ENCODE measurements around the gene DPH7. TPM values are rescaled to one million over a fixed set of nuclear protein-coding genes. Genes with fewer than 3 reads are reported as not detected.

Gene DPH7
- total and polyA plus RNA-seq, 7 donors = 6.5 to 43.6 (median 28.9) TPM

DNA sequence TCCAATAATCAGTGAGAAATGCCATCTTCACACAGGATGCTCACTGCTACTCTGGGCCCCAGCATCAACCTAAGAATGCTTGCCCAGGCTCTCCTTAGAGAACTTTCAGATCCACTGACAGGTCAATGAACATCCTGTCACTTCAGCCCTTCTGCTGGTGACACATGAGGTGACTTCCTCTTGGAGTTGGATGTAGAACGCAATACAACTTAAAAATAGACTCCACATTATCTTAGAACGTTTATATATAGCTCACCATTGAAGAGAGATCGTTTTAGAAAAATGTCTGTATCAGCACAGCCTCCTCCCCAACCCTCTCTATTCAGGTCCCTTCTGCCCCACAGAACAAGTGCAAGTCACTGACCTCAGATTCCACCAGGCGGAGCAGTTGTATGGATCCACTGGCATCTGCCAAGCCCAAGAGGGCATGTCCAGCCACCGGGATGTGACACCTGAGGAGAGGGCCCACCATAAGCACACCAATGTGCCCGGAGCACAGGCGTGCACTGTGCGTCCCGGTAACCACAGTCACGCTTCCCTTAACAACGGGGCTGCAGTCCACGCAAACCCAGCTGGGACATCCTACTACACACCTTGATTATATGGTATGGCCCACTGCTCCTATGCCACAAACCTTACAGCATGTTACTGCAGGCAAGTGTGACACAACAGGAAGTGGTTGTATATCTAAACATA is 2.9 kb downstream of the DPH7 start:
- no peak for DNase-seq
- H3K4me3 ChIP-seq = no peak overlapping the region
- H3K36me3 ChIP-seq = peaks cover 5 to 54% (median 19%) of the 10 kb centered on the region in 4 donors
- H3K4me1 ChIP-seq = peaks cover 0 to 50% (median 35%) of the 10 kb centered on the region in 4 donors
- H3K9me3 ChIP-seq = no peaks in the 10 kb centered on the region
- intact Hi-C loops (cut with DNase I) = loop anchor here (5.0 kb wide), 1 partner anchor 41 kb away; the partner anchor contains the start of gene EHMT1
- WGBS, 2 donors = 81 to 88% methylated on average over 12 of the region's 12 CpGs
- TF ChIP-seq POLR2A (IDR thresholded peaks at IDR 0.05) (no peak), EP300 (IDR thresholded peaks at IDR 0.05) (no peak), POLR2AphosphoS5 (IDR thresholded peaks at IDR 0.05) (no peak)
- TF ChIP-seq, protein P1, sequence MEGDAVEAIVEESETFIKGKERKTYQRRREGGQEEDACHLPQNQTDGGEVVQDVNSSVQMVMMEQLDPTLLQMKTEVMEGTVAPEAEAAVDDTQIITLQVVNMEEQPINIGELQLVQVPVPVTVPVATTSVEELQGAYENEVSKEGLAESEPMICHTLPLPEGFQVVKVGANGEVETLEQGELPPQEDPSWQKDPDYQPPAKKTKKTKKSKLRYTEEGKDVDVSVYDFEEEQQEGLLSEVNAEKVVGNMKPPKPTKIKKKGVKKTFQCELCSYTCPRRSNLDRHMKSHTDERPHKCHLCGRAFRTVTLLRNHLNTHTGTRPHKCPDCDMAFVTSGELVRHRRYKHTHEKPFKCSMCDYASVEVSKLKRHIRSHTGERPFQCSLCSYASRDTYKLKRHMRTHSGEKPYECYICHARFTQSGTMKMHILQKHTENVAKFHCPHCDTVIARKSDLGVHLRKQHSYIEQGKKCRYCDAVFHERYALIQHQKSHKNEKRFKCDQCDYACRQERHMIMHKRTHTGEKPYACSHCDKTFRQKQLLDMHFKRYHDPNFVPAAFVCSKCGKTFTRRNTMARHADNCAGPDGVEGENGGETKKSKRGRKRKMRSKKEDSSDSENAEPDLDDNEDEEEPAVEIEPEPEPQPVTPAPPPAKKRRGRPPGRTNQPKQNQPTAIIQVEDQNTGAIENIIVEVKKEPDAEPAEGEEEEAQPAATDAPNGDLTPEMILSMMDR (IDR thresholded peaks at IDR 0.05) = no peak
- no peaks in the 10 kb centered on the region for H3K27me3 ChIP-seq
- no peak overlapping the region for H3K27ac ChIP-seq

DNA sequence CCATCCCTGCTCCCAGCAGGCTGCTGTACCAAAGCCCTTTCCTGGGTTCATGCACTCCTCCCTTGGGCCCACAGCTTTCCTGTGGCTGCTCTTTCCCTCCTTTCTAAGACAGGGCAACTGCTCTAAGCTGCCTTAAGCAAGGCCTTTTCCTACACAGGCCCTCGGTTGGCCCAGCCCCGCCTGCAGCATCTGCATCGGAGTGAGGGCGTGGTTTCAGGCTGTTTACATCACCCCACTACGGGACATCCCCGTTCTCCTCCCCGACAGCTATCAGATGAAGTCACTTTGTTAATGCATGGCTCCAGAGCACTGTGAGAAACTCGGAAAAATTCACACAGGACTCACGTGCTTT is 3.4 kb downstream of the DPH7 start:
- H3K9me3 ChIP-seq = no peaks in the 10 kb centered on the region
- intact Hi-C loops (cut with DNase I) = loop anchor here (5.0 kb wide), 1 partner anchor 42 kb away; the partner anchor contains the start of gene EHMT1
- peaks cover 0 to 47% (median 34%) of the 10 kb centered on the region in 4 donors for H3K4me1 ChIP-seq
- TF ChIP-seq EP300 (IDR thresholded peaks at IDR 0.05) = no peak
- TF ChIP-seq, protein P1 (IDR thresholded peaks at IDR 0.05) = no peak
- TF ChIP-seq POLR2A (IDR thresholded peaks at IDR 0.05) = no peak
- no peak for TF ChIP-seq POLR2AphosphoS5 (IDR thresholded peaks at IDR 0.05)
- no peak overlapping the region for H3K4me3 ChIP-seq
- 47 to 71% methylated on average over 9 of the region's 9 CpGs for WGBS, 2 donors
- H3K27me3 ChIP-seq = no peaks in the 10 kb centered on the region
- peaks cover 5 to 59% (median 19%) of the 10 kb centered on the region in 4 donors for H3K36me3 ChIP-seq
- H3K27ac ChIP-seq = no peak overlapping the region
- no peak for DNase-seq

DNA sequence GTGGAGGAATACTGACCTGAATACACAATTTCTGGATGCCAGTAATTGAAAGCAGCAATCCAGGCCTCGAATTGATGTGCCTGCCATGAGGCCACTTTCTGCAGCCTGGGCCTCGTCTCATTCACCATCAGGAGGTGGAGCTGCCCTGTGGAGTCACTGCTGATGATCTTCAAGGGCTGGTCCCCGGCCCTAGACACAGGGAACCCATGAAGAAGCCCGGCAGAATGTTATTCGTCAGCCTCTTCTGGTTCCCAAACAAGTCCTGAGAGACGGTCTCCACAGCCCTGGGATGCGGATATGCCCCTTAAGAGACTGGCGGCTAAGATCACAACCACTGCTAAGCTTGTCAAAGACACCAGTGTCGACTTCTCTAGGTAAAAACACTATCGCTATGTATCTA is 4.5 kb downstream of the DPH7 start:
- Histone ChIP-seq H3K27me3 (no peaks in the 10 kb centered on the region), H3K27ac (no peak overlapping the region), H3K9me3 (no peaks in the 10 kb centered on the region), H3K36me3 (peaks cover 5 to 61% (median 19%) of the 10 kb centered on the region in 4 donors), H3K4me1 (peaks cover 0 to 37% (median 29%) of the 10 kb centered on the region in 4 donors), H3K4me3 (no peak overlapping the region)
- intact Hi-C loops (cut with DNase I) = no loop called here
- TF ChIP-seq, protein P1 (IDR thresholded peaks at IDR 0.05) = no peak
- TF ChIP-seq EP300 (IDR thresholded peaks at IDR 0.05) (no peak), POLR2A (IDR thresholded peaks at IDR 0.05) (no peak), POLR2AphosphoS5 (IDR thresholded peaks at IDR 0.05) (no peak)
- DNase-seq = no peak
- 89 to 93% methylated on average over 10 of the region's 10 CpGs for WGBS, 2 donors

DNA sequence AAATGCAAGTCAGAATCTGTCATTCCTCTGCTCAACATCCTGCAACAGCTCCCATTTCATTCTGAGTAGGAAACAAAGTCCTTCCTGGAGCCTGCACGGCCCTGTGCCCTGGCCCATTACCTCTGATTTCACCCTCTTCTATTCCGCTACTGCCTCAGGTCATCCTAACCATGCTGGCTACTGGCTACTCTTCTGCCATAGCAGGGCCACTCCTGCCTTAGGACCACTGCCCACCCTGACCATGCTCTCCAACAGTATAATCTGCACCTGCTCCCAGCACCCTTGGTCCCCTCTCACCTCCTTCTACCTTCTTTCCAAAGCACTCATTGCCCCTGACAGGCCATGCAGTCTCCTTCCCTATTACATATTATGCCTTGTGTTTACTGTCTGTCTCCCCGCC is 8.2 kb downstream of the DPH7 start:
- intact Hi-C loops (cut with DNase I) = no loop called here
- Histone ChIP-seq H3K27ac (no peak overlapping the region), H3K4me3 (no peak overlapping the region), H3K27me3 (no peaks in the 10 kb centered on the region), H3K36me3 (peaks cover 5 to 50% (median 15%) of the 10 kb centered on the region in 4 donors), H3K9me3 (no peaks in the 10 kb centered on the region), H3K4me1 (peaks cover 0 to 6% (median 2%) of the 10 kb centered on the region in 4 donors)
- no peak for DNase-seq
- no peak for TF ChIP-seq EP300 (IDR thresholded peaks at IDR 0.05)
- TF ChIP-seq, protein P1 (IDR thresholded peaks at IDR 0.05) = no peak
- no peak for TF ChIP-seq POLR2AphosphoS5 (IDR thresholded peaks at IDR 0.05)
- TF ChIP-seq POLR2A (IDR thresholded peaks at IDR 0.05) = no peak
- WGBS, 2 donors = 95 to 98% methylated on average over 3 of the region's 3 CpGs

Data from sigmoid colon (tissue), 7 donors.